Hypothalamus (tissue), 51 donors: ENCODE measurements around the gene RHOBTB3.
"Not testable (repeated sequence)": the region's sequence is repeated elsewhere in the genome, so short reads cannot be mapped to it uniquely, and the experiment has no call there.

Source experiments
- DNase-seq, 51 donors: peaks; one replicate each; lab custom pipeline; 2025; lab: John Stamatoyannopoulos, UW

RHOBTB3 gene

GRCh38 chr5:95712347-95712958 lies 18.7 kb upstream of the RHOBTB3 start:
- DNase-seq: no peak

DNA sequence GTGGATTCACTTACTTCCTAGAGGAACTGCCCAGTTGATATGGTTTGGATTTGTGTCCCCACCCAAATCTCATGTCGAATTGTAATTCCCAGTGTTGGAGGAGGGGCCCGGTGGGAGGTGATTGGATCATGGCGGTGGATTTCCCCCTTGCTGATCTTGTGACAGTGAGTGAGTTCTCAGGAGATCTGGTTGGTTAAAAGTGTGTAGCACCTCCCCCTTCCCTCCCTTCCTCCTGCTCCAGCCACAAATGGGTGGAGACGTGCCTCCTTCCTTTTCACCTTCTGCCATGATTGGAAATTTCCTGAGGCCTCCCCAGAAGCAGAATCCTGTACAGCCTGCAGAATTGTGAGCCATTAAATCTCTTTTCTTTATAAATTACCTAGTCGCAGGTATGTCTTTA lies 17.9 kb upstream of the RHOBTB3 start:
- not testable (repeated sequence) for DNase-seq

- DNase-seq: no peak
Measured at GRCh38 chr5:95713960-95714710, 17.0 kb upstream of the RHOBTB3 start.

GRCh38 chr5:95715799-95716461 lies 15.2 kb upstream of the RHOBTB3 start:
- no peak for DNase-seq

- DNase-seq: no peak
Measured at GRCh38 chr5:95717439-95717838, 13.7 kb upstream of the RHOBTB3 start.

DNA sequence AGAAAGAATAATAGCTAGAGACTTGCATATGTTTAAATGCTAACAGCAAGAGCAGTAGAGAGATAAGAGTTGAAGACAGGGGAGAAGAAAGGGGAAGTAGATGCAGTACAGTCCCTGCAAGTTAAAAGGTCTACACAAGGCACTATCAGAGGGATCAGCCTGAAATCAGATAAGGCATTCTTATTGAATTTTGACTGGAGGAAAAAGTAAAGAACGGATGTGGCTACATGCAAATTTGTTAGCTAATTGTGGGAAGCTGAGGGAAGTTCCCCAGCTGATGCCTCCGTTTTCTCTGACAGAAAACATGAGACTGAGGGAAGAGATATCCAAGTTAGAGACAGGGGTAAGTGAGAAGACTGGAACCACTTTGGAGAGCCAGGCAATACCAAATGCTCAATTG lies 12.9 kb upstream of the RHOBTB3 start:
- no peak for DNase-seq

- no peak for DNase-seq
Measured at GRCh38 chr5:95718738-95719137, 12.4 kb upstream of the RHOBTB3 start.

DNA sequence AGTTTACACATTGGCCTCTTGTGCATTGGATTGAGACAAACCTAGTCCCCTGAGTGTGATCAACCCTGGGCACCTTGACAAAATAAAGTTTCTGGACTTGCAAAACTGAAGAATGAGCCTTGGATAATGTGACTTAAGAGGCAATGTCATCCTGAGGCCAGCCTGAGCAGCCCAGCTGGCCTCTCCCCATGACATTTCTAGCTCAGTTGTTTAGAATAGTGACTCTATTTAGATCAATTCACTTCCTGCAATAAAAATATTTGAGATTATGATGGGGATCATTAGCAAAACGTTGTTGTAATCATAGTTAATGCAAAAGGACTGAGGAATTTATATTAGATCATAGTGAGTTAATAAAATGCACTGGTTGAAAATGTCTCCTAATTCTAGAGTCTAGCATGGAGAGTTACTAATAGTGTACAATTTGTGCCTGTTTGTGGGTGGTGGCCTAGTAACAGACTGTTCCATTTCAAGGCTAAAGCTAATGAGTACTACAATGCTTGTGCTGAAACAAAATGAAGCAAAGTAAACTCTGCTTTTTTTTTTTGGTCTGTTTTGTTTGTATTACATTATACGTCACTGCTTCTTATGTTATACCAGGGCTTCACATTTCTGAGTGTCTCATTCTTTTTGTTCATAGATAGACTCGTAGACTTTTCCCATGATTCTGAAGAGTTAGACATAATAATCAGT lies 10.9 kb upstream of the RHOBTB3 start:
- DNase-seq: peak in 1 of 51 donors; percentile 25

- no peak for DNase-seq
Measured at GRCh38 chr5:95721582-95722295, 9.4 kb upstream of the RHOBTB3 start.

- no peak for DNase-seq
Measured at GRCh38 chr5:95723632-95724369, 7.3 kb upstream of the RHOBTB3 start.

GRCh38 chr5:95725071-95725820 lies 5.9 kb upstream of the RHOBTB3 start:
- DNase-seq: no peak

DNA sequence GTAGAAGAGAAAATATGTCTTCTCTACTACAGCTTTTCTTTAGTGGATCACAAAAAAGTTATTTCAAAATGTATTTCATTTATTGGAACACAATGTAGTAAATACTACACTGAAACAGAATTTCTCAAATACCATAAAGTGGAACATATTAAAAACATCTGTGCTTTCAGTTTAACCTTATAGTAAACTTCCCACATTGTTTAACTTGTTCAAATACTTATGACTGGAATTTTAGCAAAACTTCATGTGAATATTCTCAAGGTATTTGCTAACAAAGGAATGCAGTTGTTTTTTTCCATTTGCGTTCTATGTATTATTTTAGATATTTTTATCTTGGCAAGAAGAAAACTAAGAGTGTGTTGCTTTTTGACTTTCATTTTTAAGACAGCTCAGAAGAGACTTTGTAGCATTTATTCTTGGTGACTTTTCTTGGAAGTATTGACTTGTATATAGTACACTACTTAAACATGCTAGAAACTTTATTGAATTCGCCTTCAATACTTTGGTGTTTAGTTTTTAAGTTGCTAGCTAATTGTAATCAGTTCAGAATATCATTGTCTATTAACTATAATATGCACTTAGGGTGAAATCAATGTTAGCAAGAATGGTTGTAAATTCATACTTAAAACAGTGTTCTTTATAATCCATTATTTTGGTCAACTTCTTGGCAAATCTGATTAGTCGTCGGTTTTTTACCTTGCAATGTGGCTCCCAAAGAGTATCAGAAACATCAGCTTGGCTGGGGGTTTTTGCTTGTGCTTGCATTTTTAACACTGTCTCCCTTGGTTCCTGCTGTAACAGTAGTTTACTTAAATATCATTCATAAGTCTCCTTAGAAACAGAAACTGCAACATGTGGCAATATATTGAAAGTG lies 5.0 kb upstream of the RHOBTB3 start:
- no peak for DNase-seq

DNA sequence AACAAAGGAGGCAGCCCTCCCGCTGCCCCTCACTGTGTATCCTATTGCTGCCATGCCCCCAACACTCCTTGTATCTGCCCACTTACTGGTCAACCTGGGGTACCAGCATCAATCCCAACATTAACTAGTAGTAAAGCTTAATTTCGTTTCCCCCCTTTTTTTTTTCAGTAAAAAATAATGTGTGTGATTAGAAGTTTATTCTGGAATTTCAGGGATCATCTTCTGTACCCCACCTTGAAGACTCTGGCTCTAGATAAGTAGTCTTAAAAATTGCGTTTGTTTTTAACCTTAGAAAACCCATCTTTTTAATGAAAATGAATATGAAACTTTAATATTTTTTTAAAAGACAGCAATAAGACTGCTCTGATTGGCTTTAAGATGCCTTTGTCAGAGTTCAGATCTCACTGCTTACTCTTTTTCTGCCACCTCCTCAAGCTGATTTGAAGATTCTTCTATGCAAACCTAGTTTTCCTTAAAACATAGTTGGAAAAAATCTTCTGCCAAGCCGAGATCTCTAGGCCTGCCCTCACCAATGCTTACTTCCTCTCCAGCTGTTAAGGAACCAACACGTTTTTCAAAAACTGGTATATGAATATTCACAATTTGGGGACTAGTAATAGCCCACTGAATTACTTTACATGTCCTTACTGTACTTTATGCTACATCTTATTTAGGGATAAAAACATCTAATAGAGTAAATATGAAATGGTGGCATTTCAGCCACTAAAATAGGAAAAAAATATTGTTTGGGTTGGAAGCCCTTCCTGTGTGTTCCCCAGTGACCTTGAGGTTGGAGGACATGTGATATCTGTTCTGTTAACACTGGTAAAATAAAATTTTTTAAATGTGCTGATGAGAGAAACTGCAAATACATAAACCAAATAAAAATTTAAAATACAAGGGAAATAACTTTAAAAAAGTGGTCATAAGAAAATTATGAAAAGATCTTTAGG lies 4.0 kb upstream of the RHOBTB3 start:
- DNase-seq: no peak

GRCh38 chr5:95727764-95728191 lies 3.4 kb upstream of the RHOBTB3 start:
- no peak for DNase-seq

DNA sequence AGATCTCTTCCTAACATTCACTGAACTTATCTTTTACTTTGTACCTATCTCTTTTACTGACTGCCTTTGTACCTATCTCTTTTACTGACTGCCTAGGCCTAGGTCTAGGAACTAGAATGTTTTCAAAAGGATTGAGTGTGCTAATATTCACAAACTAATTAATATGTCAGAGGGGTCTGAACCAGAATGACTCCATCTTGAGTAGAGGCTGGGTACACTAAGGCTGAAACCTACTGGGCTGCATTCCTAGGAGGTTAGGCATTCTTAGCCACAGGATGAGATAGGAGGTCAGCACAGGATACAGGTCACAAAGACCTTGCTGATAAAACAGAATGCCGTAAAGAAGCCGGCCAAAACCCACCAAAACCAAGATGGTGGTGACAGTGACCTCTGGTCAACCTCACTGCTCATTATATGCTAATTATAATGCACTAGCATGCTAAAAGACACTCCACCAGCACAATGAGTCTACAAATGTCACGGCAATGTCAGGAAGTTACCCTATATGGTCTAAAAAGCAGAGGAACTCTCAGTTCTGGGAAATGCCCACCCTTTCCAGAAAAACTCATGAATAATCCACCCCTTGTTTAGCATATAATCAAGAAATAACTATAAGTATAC lies 2.5 kb upstream of the RHOBTB3 start:
- DNase-seq: no peak
